Measurements from ENCODE around the gene LANCL2. TPM values are rescaled to one million over a fixed set of nuclear protein-coding genes. Genes with fewer than 3 reads are reported as not detected.

The LANCL2 gene
- total RNA-seq, 3 donors from 2014 or later (not counting 1 experiment from before 2014, with no cell fraction given): 7.2 to 9.4 (median 8.3) TPM

GRCh38 chr7:55475855-55476803, 111.0 kb downstream of the LANCL2 start:
- no peak overlapping the region for H3K27ac ChIP-seq (ENCODE audit: low read length)
- Mint-ChIP-seq H3K4me1 (peaks cover 52% of the 10 kb centered on the region in 2 donors), H3K27ac (peak overlapping the region in 1 of 2 donors; percentile 84), H3K36me3 (no peaks in the 10 kb centered on the region), H3K27me3 (ENCODE audit: low read depth in 2 of 2) (no peaks in the 10 kb centered on the region), H3K9me3 (no peaks in the 10 kb centered on the region), H3K4me3 (peak overlapping the region; percentile 25)
- H3K4me1 ChIP-seq (ENCODE audit: control insufficient read depth, insufficient read depth, low read length): peaks cover 33% of the 10 kb centered on the region
- no peak overlapping the region for H3K4me3 ChIP-seq (ENCODE audit: low read length)
- 91% methylated on average over 18 of the region's 19 CpGs for WGBS (ENCODE audit: insufficient coverage)
- no peak for DNase-seq
- no peak for ATAC-seq
- intact Hi-C loops (cut with micrococcal nuclease): no loop called here
- no peak for TF ChIP-seq CTCF (IDR thresholded peaks at IDR 0.05)
- no peaks in the 10 kb centered on the region for H3K9me3 ChIP-seq (ENCODE audit: control insufficient read depth, insufficient read depth, low read length)
- no peaks in the 10 kb centered on the region for H3K27me3 ChIP-seq (ENCODE audit: control insufficient read depth, insufficient read depth, low read length)
- peaks cover 6% of the 10 kb centered on the region for H3K36me3 ChIP-seq (ENCODE audit: control insufficient read depth, insufficient read depth, low read length)

- Histone ChIP-seq H3K9me3 (ENCODE audit: control insufficient read depth, insufficient read depth, low read length) (no peaks in the 10 kb centered on the region), H3K36me3 (ENCODE audit: control insufficient read depth, insufficient read depth, low read length) (peaks cover 9% of the 10 kb centered on the region), H3K4me1 (ENCODE audit: control insufficient read depth, insufficient read depth, low read length) (peaks cover 33% of the 10 kb centered on the region), H3K27me3 (ENCODE audit: control insufficient read depth, insufficient read depth, low read length) (no peaks in the 10 kb centered on the region), H3K27ac (ENCODE audit: low read length) (no peak overlapping the region), H3K4me3 (ENCODE audit: low read length) (no peak overlapping the region)
- peak overlapping the region in 1 of 2 donors; percentile 62 for H3K27ac Mint-ChIP-seq
- no peaks in the 10 kb centered on the region for H3K36me3 Mint-ChIP-seq
- no peak for TF ChIP-seq CTCF (IDR thresholded peaks at IDR 0.05)
- peaks cover 52 to 53% of the 10 kb centered on the region in 2 donors for H3K4me1 Mint-ChIP-seq
- H3K27me3 Mint-ChIP-seq (ENCODE audit: low read depth in 2 of 2): no peaks in the 10 kb centered on the region
- H3K9me3 Mint-ChIP-seq: no peaks in the 10 kb centered on the region
- WGBS (ENCODE audit: insufficient coverage): 96% methylated on average over 19 of the region's 19 CpGs
- DNase-seq: no peak
- no peak overlapping the region for H3K4me3 Mint-ChIP-seq
- no peak for ATAC-seq
- intact Hi-C loops (cut with micrococcal nuclease): no loop called here
Observed at GRCh38 chr7:55476852-55477780, 112.0 kb downstream of the LANCL2 start.

GRCh38 chr7:55477781-55478374, 112.7 kb downstream of the LANCL2 start:
- Mint-ChIP-seq H3K27me3 (ENCODE audit: low read depth in 2 of 2) (no peaks in the 10 kb centered on the region), H3K9me3 (no peaks in the 10 kb centered on the region), H3K36me3 (no peaks in the 10 kb centered on the region), H3K27ac (peak overlapping the region in 1 of 2 donors; percentile 1), H3K4me3 (no peak overlapping the region), H3K4me1 (peaks cover 52 to 53% of the 10 kb centered on the region in 2 donors)
- TF ChIP-seq CTCF (IDR thresholded peaks at IDR 0.05): no peak
- H3K9me3 ChIP-seq (ENCODE audit: control insufficient read depth, insufficient read depth, low read length): no peaks in the 10 kb centered on the region
- H3K27me3 ChIP-seq (ENCODE audit: control insufficient read depth, insufficient read depth, low read length): no peaks in the 10 kb centered on the region
- ATAC-seq (no peak), DNase-seq (no peak)
- H3K4me1 ChIP-seq (ENCODE audit: control insufficient read depth, insufficient read depth, low read length): peaks cover 33% of the 10 kb centered on the region
- intact Hi-C loops (cut with micrococcal nuclease): no loop called here
- H3K36me3 ChIP-seq (ENCODE audit: control insufficient read depth, insufficient read depth, low read length): peaks cover 9% of the 10 kb centered on the region
- WGBS (ENCODE audit: insufficient coverage): 90% methylated on average over 13 of the region's 13 CpGs
- no peak overlapping the region for H3K27ac ChIP-seq (ENCODE audit: low read length)
- no peak overlapping the region for H3K4me3 ChIP-seq (ENCODE audit: low read length)

All from natural killer cell (primary cell).